Liver (tissue), 3 donors: ENCODE measurements around the gene TMEM255B.

Experiments used
- EGR1 ChIP-seq, 2 donors: IDR thresholded peaks; 2 replicates each; pipeline ENCODE4 v1.6.1; 2016 to 2018; ENCODE audit warnings: antibody characterized with exemption in 2 of 2, low read depth in 2 of 2
- FOXA1 ChIP-seq: IDR thresholded peaks from 2 replicates; pipeline ENCODE4 v1.6.1; 2016; ENCODE audit warnings: antibody characterized with exemption
- GABPA ChIP-seq, 2 donors: IDR thresholded peaks in 1 of 2; conservative IDR thresholded peaks in 1 of 2; 2 replicates each; pipeline ENCODE4 v1.6.1; 2016; ENCODE audit warnings: antibody characterized with exemption in 2 of 2, mild to moderate bottlenecking in 1 of 2, moderate library complexity in 1 of 2
- HNF4A ChIP-seq, 2 donors: conservative IDR thresholded peaks; 2 replicates each; pipeline ENCODE4 v1.6.1; 2016; ENCODE audit warnings: antibody characterized with exemption in 2 of 2, mild to moderate bottlenecking in 2 of 2
- JUND ChIP-seq, 2 donors: IDR thresholded peaks; 2 replicates each; pipeline ENCODE4 v1.6.1; 2016; ENCODE audit warnings: antibody characterized with exemption in 2 of 2
- RAD21 ChIP-seq, 2 donors: IDR thresholded peaks; 2 replicates each; pipeline ENCODE4 v1.6.1; 2016; ENCODE audit warnings: antibody characterized with exemption in 2 of 2, mild to moderate bottlenecking in 2 of 2
- RXRA ChIP-seq, 2 donors: IDR thresholded peaks; 2 replicates each; pipeline ENCODE4 v1.6.1; 2017 to 2018; ENCODE audit warnings: antibody characterized with exemption in 2 of 2, mild to moderate bottlenecking in 1 of 2
- SP1 ChIP-seq: IDR thresholded peaks from 2 replicates; pipeline ENCODE4 v1.6.1; 2018; ENCODE audit warnings: antibody characterized with exemption, mild to moderate bottlenecking
- TAF1 ChIP-seq: conservative IDR thresholded peaks from 2 replicates; pipeline ENCODE4 v1.6.1; 2016; ENCODE audit warnings: antibody characterized with exemption, mild to moderate bottlenecking
- YY1 ChIP-seq: IDR thresholded peaks from 2 replicates; pipeline ENCODE4 v1.6.1; 2016; ENCODE audit warnings: antibody characterized with exemption, mild to moderate bottlenecking
- TF ChIP-seq, protein P1 (sequence below): fragments of 150-350 bp; IDR thresholded peaks from 2 replicates; pipeline ENCODE4 v1.5.1; 2017; ENCODE audit warnings: improper control_type of control experiment, low read depth, low read length; ENCODE audit not compliant: missing input control
- TF ChIP-seq, protein P2 (sequence below): IDR thresholded peaks from 2 replicates; pipeline ENCODE4 v1.6.1; 2016; ENCODE audit warnings: antibody characterized with exemption, mild to moderate bottlenecking
- TF ChIP-seq, protein P3 (sequence below): IDR thresholded peaks from 2 replicates; pipeline ENCODE4 v1.6.1; 2016; ENCODE audit warnings: antibody characterized with exemption
- TF ChIP-seq, protein P4 (sequence below): IDR thresholded peaks from 2 replicates; pipeline ENCODE4 v1.6.1; 2016; ENCODE audit warnings: antibody characterized with exemption
- donor health status: healthy.
- donor health status: healthy.

DNA sequence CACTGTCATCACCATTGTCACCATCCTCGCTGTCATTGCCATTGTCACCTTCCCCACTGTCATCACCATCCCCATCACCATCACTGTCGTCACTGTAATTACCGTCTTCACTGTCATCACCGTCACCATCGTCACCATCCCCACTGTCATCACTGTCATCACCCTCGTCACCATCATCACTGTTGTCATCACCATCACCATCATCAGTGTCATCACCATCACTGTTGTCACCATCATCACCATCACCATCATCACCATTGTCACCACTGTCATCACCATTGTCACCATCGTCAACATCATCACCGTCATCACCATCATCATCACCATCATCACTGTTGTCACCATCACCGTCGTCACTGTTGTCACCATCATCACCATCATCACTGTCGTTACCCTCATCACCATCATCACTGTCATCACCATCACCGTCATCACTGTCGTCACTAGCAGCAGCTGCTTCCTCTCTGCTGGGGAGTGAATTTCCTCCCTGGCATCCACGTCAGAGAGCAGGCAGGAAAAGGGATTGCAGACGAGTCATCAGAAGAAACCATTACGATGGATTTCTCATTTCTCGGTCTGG is 27.3 kb downstream of the TMEM255B start:
- TF ChIP-seq, protein P1, sequence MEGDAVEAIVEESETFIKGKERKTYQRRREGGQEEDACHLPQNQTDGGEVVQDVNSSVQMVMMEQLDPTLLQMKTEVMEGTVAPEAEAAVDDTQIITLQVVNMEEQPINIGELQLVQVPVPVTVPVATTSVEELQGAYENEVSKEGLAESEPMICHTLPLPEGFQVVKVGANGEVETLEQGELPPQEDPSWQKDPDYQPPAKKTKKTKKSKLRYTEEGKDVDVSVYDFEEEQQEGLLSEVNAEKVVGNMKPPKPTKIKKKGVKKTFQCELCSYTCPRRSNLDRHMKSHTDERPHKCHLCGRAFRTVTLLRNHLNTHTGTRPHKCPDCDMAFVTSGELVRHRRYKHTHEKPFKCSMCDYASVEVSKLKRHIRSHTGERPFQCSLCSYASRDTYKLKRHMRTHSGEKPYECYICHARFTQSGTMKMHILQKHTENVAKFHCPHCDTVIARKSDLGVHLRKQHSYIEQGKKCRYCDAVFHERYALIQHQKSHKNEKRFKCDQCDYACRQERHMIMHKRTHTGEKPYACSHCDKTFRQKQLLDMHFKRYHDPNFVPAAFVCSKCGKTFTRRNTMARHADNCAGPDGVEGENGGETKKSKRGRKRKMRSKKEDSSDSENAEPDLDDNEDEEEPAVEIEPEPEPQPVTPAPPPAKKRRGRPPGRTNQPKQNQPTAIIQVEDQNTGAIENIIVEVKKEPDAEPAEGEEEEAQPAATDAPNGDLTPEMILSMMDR = no peak
- TF ChIP-seq, protein P2, sequence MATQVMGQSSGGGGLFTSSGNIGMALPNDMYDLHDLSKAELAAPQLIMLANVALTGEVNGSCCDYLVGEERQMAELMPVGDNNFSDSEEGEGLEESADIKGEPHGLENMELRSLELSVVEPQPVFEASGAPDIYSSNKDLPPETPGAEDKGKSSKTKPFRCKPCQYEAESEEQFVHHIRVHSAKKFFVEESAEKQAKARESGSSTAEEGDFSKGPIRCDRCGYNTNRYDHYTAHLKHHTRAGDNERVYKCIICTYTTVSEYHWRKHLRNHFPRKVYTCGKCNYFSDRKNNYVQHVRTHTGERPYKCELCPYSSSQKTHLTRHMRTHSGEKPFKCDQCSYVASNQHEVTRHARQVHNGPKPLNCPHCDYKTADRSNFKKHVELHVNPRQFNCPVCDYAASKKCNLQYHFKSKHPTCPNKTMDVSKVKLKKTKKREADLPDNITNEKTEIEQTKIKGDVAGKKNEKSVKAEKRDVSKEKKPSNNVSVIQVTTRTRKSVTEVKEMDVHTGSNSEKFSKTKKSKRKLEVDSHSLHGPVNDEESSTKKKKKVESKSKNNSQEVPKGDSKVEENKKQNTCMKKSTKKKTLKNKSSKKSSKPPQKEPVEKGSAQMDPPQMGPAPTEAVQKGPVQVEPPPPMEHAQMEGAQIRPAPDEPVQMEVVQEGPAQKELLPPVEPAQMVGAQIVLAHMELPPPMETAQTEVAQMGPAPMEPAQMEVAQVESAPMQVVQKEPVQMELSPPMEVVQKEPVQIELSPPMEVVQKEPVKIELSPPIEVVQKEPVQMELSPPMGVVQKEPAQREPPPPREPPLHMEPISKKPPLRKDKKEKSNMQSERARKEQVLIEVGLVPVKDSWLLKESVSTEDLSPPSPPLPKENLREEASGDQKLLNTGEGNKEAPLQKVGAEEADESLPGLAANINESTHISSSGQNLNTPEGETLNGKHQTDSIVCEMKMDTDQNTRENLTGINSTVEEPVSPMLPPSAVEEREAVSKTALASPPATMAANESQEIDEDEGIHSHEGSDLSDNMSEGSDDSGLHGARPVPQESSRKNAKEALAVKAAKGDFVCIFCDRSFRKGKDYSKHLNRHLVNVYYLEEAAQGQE = no peak
- TF ChIP-seq, protein P3, sequence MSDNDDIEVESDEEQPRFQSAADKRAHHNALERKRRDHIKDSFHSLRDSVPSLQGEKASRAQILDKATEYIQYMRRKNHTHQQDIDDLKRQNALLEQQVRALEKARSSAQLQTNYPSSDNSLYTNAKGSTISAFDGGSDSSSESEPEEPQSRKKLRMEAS = no peak
- TF ChIP-seq HNF4A (conservative IDR thresholded peaks at IDR 0.05) = no peak
- TF ChIP-seq, protein P4, sequence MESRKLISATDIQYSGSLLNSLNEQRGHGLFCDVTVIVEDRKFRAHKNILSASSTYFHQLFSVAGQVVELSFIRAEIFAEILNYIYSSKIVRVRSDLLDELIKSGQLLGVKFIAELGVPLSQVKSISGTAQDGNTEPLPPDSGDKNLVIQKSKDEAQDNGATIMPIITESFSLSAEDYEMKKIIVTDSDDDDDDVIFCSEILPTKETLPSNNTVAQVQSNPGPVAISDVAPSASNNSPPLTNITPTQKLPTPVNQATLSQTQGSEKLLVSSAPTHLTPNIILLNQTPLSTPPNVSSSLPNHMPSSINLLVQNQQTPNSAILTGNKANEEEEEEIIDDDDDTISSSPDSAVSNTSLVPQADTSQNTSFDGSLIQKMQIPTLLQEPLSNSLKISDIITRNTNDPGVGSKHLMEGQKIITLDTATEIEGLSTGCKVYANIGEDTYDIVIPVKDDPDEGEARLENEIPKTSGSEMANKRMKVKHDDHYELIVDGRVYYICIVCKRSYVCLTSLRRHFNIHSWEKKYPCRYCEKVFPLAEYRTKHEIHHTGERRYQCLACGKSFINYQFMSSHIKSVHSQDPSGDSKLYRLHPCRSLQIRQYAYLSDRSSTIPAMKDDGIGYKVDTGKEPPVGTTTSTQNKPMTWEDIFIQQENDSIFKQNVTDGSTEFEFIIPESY = no peak
- no peak for TF ChIP-seq JUND (IDR thresholded peaks at IDR 0.05)
- TF ChIP-seq YY1 = no peak
- no peak for TF ChIP-seq RAD21 (IDR thresholded peaks at IDR 0.05)
- no peak for TF ChIP-seq TAF1
- TF ChIP-seq FOXA1 = no peak
- TF ChIP-seq SP1 = no peak
- TF ChIP-seq RXRA (IDR thresholded peaks at IDR 0.05) = no peak
- TF ChIP-seq EGR1 (IDR thresholded peaks at IDR 0.05; ENCODE audit: low read depth in 2 of 2) = no peak
- no peak for TF ChIP-seq GABPA (IDR thresholded peaks at IDR 0.05 in 1 of 2, conservative IDR thresholded peaks at IDR 0.05 in 1 of 2)
